Activated CD4-positive, alpha-beta memory T cell treated with anti-CD3 and anti-CD28 coated beads for 36 hours (primary cell): ENCODE measurements around the gene OR4K1. TPM values are rescaled to one million over a fixed set of nuclear protein-coding genes. Genes with fewer than 3 reads are reported as not detected.

Source experiments
- CTCF ChIA-PET: fragments of 350-600 bp; sonication (Branson Sonifier 250); formaldehyde crosslinking; loops from one replicate; lab custom pipeline; 2021; ENCODE audit warnings: antibody characterized with exemption, inconsistent platforms; lab: Charles Lee
- POLR2A ChIA-PET: fragments of 350-600 bp; sonication (Branson Sonifier 250); formaldehyde crosslinking; loops from one replicate; lab custom pipeline; 2021; ENCODE audit warnings: antibody characterized with exemption; lab: Charles Lee
- DNase-seq: peaks from one replicate; pipeline ENCODE4 v3.0.0-alpha.2; 2020
- H3K27ac Mint-ChIP-seq: one replicate; pipeline ENCODE4 v1.8.0; 2021; ENCODE audit warnings: mixed read lengths
- H3K27me3 Mint-ChIP-seq: one replicate; pipeline ENCODE4 v1.8.0; 2021; ENCODE audit warnings: mixed read lengths
- H3K36me3 Mint-ChIP-seq: one replicate; pipeline ENCODE4 v1.8.0; 2021; ENCODE audit warnings: mixed read lengths
- H3K4me1 Mint-ChIP-seq: one replicate; pipeline ENCODE4 v1.8.0; 2021; ENCODE audit warnings: low read depth, mixed read lengths
- H3K4me3 Mint-ChIP-seq: one replicate; pipeline ENCODE4 v1.8.0; 2021; ENCODE audit warnings: mild to moderate bottlenecking, mixed read lengths
- H3K9me3 Mint-ChIP-seq: one replicate; pipeline ENCODE4 v1.8.0; 2021; ENCODE audit warnings: mixed read lengths
- intact Hi-C: fragments of 100-400 bp; cut with micrococcal nuclease; formaldehyde crosslinking; loops from one replicate; pipeline ENCODE4 v1.15.1; 2023
- total RNA-seq, 2 experiments: library from RNA; stranded (reverse); gene quantifications; one replicate each; pipeline ENCODE4 v1.2.3, GENCODE V29; 2021

Gene OR4K1, protein sequence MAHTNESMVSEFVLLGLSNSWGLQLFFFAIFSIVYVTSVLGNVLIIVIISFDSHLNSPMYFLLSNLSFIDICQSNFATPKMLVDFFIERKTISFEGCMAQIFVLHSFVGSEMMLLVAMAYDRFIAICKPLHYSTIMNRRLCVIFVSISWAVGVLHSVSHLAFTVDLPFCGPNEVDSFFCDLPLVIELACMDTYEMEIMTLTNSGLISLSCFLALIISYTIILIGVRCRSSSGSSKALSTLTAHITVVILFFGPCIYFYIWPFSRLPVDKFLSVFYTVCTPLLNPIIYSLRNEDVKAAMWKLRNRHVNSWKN
- total RNA-seq, result not detected

DNA sequence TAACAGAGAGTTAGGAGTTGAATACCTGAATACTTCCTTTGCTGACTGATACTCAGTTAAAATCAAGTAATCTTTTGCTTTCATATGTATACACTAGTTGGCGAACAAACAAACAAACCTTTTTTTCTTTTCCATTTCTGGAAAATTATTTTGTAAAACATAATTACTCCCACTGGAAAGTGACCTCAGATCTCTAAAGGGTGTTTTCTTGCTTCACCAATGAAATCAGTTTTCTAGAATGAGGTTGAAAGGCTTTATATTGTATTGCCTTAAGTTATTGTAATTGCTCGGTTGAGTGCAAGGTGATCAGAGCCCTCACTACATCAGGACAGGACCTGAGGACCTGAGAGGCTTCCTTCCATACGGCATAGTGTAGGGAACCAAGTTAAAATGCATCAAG is at the start of gene OR4K1:
OR4K1 (plus strand) TSS at position 301 of the 400 bp plus-strand sequence. CDS start 4,750 bp downstream, outside the sequence.
- POLR2A ChIA-PET, result no interaction called here
- Mint-ChIP-seq H3K9me3 (no peaks in the 10 kb centered on the region), H3K27ac (no peak within 1 kb of the TSS), H3K4me3 (no peak within 1 kb of the TSS), H3K4me1 (no peaks in the 10 kb centered on the region), H3K36me3 (no peaks in the 10 kb centered on the region), H3K27me3 (no peaks in the 10 kb centered on the region)
- CTCF ChIA-PET, result no interaction called here
- no peak for DNase-seq
- intact Hi-C loops, result no loop called here

DNA sequence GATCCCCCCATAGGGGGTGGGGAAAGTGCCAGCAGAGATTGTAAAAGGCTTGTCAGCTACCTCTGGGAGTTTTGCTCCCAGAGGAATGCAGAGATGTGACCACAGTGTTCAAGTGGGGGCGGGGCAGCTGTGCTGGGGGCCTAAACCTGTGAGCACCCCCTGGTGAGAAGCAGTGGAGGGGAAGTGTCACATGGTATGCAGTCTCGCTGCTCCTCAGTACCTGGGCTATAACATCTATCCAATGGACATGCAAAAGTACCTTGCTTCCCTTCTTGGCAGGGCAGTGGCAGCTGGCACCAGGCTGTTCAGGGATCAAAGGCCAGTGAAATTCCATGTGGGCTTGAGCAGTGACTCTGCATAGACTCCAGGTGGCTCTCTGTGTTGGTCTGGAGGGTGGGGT is 35.4 kb upstream of the OR4K1 start:
- H3K36me3 Mint-ChIP-seq, result peaks cover 5% of the 10 kb centered on the region
- no peaks in the 10 kb centered on the region for H3K27me3 Mint-ChIP-seq
- ChIA-PET POLR2A (no interaction called here), CTCF (no interaction called here)
- H3K4me3 Mint-ChIP-seq, result no peak overlapping the region
- no peak overlapping the region for H3K27ac Mint-ChIP-seq
- no peak for DNase-seq
- intact Hi-C loops, result no loop called here
- peaks cover 46% of the 10 kb centered on the region for H3K9me3 Mint-ChIP-seq
- H3K4me1 Mint-ChIP-seq, result no peaks in the 10 kb centered on the region

DNA sequence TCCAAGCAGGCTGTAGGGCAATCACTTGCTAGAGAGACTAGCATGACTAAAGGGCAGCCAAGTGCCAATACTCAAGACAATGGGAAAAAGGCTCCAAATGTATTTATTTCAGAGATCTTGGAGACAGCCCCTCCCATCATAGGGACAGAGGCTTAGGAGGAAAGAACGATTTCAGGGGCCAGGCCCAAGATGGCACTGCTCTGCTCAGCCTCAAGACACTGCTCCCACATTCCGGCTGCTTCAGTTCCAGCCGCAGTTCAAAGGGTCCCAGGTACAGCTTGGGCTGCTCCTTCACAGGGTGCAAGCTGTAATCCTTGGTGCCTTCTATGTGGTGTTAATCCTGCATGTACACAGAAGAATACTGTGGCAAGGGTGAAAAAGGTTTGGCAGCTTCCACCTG is 29.7 kb upstream of the OR4K1 start:
- DNase-seq, result no peak
- intact Hi-C loops, result no loop called here
- ChIA-PET CTCF (no interaction called here), POLR2A (no interaction called here)
- H3K9me3 Mint-ChIP-seq, result peaks cover 16% of the 10 kb centered on the region
- no peak overlapping the region for H3K4me3 Mint-ChIP-seq
- no peaks in the 10 kb centered on the region for H3K4me1 Mint-ChIP-seq
- H3K36me3 Mint-ChIP-seq, result peaks cover 1% of the 10 kb centered on the region
- no peaks in the 10 kb centered on the region for H3K27me3 Mint-ChIP-seq
- no peak overlapping the region for H3K27ac Mint-ChIP-seq

DNA sequence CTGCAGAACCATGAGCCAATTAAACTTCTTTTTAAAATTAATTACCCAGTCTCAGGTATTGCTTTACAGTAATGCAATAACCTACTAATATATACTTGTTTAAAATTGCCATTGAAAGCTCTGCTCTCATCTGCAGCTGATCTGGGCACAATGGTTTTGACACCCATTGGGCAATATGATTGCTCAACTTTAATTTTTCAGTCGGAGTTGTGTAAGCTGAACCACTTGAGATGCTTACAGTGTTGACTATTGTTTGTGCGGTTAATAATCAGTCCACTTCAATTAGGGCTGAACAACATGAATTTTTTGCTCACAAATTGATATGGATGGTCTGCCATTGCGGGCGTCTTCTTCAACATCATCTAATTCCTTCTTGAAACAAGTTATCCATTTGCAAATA is 28.3 kb upstream of the OR4K1 start:
- Mint-ChIP-seq H3K4me1 (no peaks in the 10 kb centered on the region), H3K27ac (no peak overlapping the region), H3K36me3 (no peaks in the 10 kb centered on the region), H3K4me3 (no peak overlapping the region), H3K9me3 (peaks cover 3% of the 10 kb centered on the region), H3K27me3 (no peaks in the 10 kb centered on the region)
- intact Hi-C loops, result no loop called here
- ChIA-PET POLR2A (no interaction called here), CTCF (no interaction called here)
- no peak for DNase-seq

DNA sequence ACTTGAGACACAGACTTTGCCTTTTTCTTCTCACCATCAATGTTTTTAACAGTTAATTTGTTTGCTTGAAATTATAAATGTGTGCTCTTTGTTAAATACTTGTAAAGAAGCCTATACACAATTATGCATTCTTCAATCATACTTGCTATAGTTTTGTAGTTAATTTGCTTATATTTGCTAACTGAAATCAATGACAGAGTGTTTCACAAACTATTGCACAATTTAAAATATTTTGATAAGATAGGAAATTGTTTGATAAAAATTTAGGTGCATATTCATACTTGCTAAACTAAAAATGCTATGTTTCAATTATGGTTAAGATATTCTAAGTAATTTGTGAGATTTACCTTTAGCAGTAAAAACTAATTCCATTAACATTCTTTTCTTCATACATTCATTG is 24.1 kb upstream of the OR4K1 start:
- no peaks in the 10 kb centered on the region for H3K27me3 Mint-ChIP-seq
- CTCF ChIA-PET, result no interaction called here
- no peaks in the 10 kb centered on the region for H3K4me1 Mint-ChIP-seq
- no peak for DNase-seq
- POLR2A ChIA-PET, result no interaction called here
- no peaks in the 10 kb centered on the region for H3K36me3 Mint-ChIP-seq
- H3K27ac Mint-ChIP-seq, result no peak overlapping the region
- H3K9me3 Mint-ChIP-seq, result peaks cover under 1% of the 10 kb centered on the region
- no peak overlapping the region for H3K4me3 Mint-ChIP-seq
- intact Hi-C loops, result no loop called here

DNA sequence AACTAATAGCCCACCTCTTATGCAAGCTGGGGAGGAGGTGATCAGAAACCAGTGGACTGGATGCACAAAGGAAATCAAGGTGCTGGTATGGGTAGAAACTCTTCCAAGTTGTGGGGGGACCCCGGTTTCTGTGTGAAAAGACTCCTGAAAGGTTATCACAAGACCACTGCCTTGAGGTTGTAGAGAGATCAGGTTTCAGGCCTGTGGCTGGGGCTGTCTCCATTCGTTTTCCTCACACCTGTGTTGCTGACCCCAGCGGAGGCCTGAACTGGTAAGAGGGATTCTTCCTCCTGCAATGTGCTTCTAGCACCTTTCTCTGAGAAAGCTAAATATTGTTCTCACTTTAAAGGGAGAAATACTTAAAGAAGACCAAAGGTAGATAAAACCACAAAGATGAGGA is 19.6 kb upstream of the OR4K1 start:
- Mint-ChIP-seq H3K9me3 (peaks cover 2% of the 10 kb centered on the region), H3K4me3 (no peak overlapping the region), H3K27me3 (no peaks in the 10 kb centered on the region), H3K27ac (no peak overlapping the region), H3K36me3 (no peaks in the 10 kb centered on the region), H3K4me1 (no peaks in the 10 kb centered on the region)
- DNase-seq, result no peak
- intact Hi-C loops, result no loop called here
- ChIA-PET POLR2A (no interaction called here), CTCF (no interaction called here)

DNA sequence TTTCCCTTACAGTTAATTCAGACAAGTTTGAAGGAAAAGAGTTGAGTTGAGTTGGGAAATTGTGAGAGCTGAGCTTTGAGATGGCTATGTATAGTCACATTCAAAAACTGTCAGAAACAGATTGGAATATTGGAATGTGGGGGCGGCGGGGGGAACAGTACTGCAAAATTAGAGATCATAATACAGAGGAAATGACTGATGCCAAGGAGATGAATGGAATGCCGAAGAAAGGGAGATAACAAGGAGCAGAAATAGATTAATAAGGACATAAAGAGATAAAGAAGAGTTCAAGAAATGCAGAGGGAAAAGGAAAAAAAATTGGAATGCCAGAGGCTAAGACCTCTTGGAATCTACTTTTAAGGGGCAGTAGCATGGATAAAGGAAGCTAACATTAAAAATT is 13.5 kb upstream of the OR4K1 start:
- CTCF ChIA-PET, result interaction anchor here (0.8 kb wide), 1 partner anchor 10 kb away, joined by 3 read pairs; no protein-coding TSS in a partner anchor
- Mint-ChIP-seq H3K4me1 (no peaks in the 10 kb centered on the region), H3K4me3 (no peak overlapping the region), H3K9me3 (no peaks in the 10 kb centered on the region), H3K27ac (no peak overlapping the region), H3K27me3 (no peaks in the 10 kb centered on the region), H3K36me3 (no peaks in the 10 kb centered on the region)
- DNase-seq, result no peak
- intact Hi-C loops, result no loop called here
- POLR2A ChIA-PET, result no interaction called here

DNA sequence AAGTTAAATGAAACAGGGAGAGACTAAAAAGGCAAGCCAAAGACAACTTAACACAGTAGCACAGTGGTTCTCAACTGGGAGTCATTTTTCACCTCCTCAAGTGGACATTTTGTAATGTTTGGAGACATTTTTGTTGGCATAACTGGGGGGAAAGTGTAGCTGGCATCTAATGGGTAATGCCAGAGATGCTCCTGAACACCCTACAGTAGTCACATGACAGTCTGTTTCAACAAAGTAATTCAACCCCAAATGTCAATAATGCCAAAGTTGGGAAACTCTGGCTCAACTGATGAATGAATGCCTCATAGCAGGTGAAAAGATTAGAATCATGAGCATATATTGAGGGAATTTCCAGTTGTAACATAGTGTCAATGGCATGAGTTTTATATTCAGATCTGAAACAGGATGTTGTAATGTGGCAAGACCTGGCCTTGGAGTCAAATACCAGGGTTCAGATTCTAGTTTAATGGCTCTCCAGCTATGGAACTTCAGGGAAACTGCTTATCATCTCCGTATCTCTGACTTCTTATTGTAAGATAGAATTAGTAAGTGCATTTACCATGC is 12.7 kb upstream of the OR4K1 start:
- CTCF ChIA-PET, result interaction anchor here (0.8 kb wide), 1 partner anchor 11 kb away, joined by 3 read pairs; no protein-coding TSS in a partner anchor
- no peak overlapping the region for H3K27ac Mint-ChIP-seq
- no peaks in the 10 kb centered on the region for H3K27me3 Mint-ChIP-seq

DNA sequence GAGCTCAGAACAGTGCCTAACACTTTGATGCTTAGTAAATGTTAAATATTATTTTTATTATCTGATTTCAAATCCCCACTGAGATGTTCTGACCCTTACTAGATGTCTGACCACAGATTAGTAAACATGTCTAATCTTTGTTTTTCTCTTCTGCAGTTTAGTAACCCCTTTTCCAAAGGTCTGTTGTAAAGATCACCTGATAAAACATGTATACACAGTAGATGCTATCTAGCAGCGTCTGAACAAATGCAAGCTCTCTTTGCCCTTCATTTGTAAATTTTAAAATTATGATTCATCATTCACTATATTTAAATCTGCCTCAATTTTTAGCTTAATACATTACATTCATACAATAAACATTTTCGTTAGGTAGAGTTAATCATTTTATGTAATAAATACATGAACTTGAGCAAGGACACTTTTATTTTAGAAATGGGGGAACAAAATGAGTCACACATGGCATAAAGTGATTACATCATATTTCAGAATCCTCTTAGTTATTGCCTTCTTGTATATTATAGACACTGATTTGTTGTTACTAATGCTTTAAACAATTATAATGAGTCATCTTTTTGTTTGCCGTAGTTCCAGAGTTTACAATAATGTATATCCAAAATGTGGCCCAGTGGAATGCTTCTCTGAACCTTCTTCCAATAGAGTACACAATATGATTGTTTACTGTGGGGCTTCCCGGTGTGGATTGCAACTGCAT is 12.0 kb upstream of the OR4K1 start:
- Mint-ChIP-seq H3K9me3 (no peaks in the 10 kb centered on the region), H3K27ac (no peak overlapping the region), H3K4me1 (no peaks in the 10 kb centered on the region), H3K4me3 (no peak overlapping the region), H3K36me3 (no peaks in the 10 kb centered on the region), H3K27me3 (no peaks in the 10 kb centered on the region)
- intact Hi-C loops, result no loop called here
- no peak for DNase-seq
- ChIA-PET CTCF (no interaction called here), POLR2A (no interaction called here)

More for the DNA sequence above, 12.7 kb upstream of the OR4K1 start:
- POLR2A ChIA-PET, result no interaction called here
- Mint-ChIP-seq H3K4me3 (no peak overlapping the region), H3K4me1 (no peaks in the 10 kb centered on the region), H3K9me3 (no peaks in the 10 kb centered on the region), H3K36me3 (no peaks in the 10 kb centered on the region)
- DNase-seq, result no peak
- intact Hi-C loops, result no loop called here

DNA sequence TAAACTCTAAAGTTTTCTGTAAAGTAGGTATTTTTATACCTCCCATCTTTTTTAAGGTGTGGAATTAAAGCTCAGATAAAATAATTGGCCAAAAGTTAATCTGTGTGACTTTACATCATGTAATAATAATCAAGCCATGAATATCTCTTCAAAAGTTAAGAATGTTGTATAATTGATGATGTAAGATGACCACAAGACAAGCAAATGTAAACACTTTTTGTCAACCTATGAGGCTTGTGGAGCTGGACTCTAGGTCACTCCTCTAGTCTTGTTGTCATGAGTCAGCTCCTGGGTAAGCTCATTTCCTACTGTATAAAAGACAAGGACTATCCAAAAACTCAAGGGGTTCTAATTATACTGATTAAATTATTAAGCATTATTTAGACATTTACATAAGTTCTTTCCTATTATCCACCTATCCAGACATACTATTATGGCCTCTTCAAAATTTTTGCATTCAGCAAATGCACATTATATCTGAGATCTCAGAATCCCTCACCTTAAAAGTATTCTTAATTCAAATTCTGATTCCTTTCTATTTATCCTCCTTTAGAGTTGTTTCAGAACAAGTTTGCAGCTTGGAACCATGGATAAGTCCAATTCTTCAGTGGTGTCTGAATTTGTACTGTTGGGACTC is 10.6 kb upstream of the OR4K1 start, which contains the start of gene OR4K5:
OR4K5 (plus strand) TSS at position 587 of the 637 bp plus-strand sequence; CDS start at position 587, 0 bp downstream.
- POLR2A ChIA-PET, result no interaction called here
- intact Hi-C loops, result no loop called here
- Mint-ChIP-seq H3K36me3 (no peaks in the 10 kb centered on the region), H3K27me3 (no peaks in the 10 kb centered on the region), H3K4me1 (no peaks in the 10 kb centered on the region), H3K4me3 (no peak within 1 kb of the TSS), H3K27ac (no peak within 1 kb of the TSS), H3K9me3 (no peaks in the 10 kb centered on the region)
- CTCF ChIA-PET, result no interaction called here
- DNase-seq, result no peak

DNA sequence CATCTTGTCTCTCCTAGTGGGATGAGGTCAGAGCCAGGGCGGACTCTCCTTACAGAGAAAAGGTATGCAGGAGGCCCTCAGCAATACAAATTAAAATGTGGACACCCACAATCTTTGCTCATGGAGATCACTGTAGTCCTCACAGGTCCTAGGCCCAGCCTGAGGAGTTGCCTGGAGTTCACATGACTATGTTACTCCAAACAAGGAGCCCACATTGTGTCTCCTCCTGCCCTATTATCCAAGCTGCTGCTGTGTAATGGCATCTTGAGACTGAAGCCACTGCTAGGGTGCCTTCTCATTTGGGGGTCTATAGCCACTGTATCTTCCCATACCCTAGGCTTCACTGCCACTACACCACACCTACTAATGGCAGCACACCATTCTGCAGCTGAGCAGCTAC is 11.0 kb downstream of the OR4K1 start:
- no peaks in the 10 kb centered on the region for H3K9me3 Mint-ChIP-seq
- H3K36me3 Mint-ChIP-seq, result no peaks in the 10 kb centered on the region
- no peaks in the 10 kb centered on the region for H3K4me1 Mint-ChIP-seq
- no peak overlapping the region for H3K4me3 Mint-ChIP-seq
- H3K27ac Mint-ChIP-seq, result no peak overlapping the region
- H3K27me3 Mint-ChIP-seq, result no peaks in the 10 kb centered on the region
- intact Hi-C loops, result no loop called here
- CTCF ChIA-PET, result no interaction called here
- no peak for DNase-seq
- POLR2A ChIA-PET, result no interaction called here

DNA sequence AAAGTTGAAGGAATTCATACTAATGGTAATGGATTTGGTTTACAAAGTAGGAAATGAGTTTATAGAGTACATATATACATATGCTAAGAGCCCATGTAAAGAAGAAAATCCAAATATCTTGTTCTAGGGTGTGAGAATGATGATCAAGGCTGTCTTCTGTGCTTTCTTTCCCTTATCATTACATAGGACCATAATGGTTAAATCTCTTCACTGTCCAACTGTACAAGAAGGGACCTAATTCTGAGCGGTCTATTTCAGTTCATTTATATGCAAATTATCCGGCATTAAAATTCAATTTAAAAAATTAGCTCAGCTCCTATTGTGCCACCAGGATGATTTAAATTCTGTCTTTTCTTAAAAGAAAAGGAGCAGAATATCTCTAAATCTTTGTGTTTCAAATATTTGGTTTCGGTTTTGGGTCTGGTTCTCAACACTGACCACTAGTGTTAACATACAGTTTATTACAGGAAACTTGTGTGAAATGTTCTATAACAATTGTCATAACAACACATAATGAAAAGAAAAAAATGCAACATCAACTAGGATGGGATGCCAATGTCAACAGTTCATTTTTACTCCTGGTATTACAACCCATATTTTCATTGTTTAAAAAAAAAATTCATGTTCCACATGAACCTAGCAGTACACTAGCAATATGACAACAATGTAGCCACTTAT is 16.8 kb downstream of the OR4K1 start:
- ChIA-PET CTCF (no interaction called here), POLR2A (no interaction called here)
- no peak for DNase-seq
- Mint-ChIP-seq H3K27me3 (no peaks in the 10 kb centered on the region), H3K9me3 (peaks cover 2% of the 10 kb centered on the region), H3K4me1 (no peaks in the 10 kb centered on the region), H3K4me3 (no peak overlapping the region), H3K27ac (no peak overlapping the region), H3K36me3 (no peaks in the 10 kb centered on the region)
- intact Hi-C loops, result no loop called here
